ENCODE measurements around the gene SYT17.
A peak's percentile ranks its signal among the peaks of the same experiment; 100 is the strongest.

Gene SYT17

DNA sequence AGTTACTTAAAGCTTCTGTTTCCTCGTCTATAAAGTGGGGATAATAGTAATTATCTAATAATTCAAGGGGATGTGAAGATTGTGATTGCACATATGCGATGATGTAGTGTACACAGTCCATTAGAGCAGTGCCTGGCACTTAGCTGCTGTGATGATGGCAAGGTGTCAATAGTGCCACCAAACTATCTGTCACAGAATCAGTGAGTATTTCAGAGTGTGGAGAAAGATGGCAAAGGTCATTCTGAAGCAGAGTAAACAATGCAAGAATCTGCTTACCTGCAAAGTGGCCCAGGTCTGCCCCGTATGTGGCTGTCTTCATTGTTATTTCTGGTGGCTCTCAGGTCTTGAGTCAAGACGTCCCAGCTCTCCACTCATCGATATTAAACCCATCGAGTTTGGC is 15.1 kb downstream of the SYT17 start:
- CTCF ChIA-PET, result interaction anchor here (0.5 to 8.4 kb wide), 5 partner anchors 9 to 170 kb away, joined by 3 to 94 read pairs (median 4); no protein-coding TSS in a partner anchor
- Histone ChIP-seq H3K27ac (ENCODE audit: extremely low read depth, low read depth, low read length) (no peak overlapping the region), H3K36me3 (ENCODE audit: control insufficient read depth in 2 of 2, insufficient read depth in 1 of 2, low read length in 2 of 2) (no peaks in the 10 kb centered on the region), H3K9me3 (ENCODE audit: control insufficient read depth, insufficient read depth, low read depth, low read length) (no peaks in the 10 kb centered on the region), H3K4me1 (ENCODE audit: control insufficient read depth, insufficient read depth, low read length) (no peaks in the 10 kb centered on the region), H3K4me3 (ENCODE audit: low read depth, low read length) (no peak overlapping the region)
- POLR2A ChIA-PET, result no interaction called here
- TF ChIP-seq ZNF221 (tag by site-specific recombination; IDR thresholded peaks at IDR 0.05; ENCODE audit: borderline replicate concordance), result no peak
- TF ChIP-seq, protein P1, sequence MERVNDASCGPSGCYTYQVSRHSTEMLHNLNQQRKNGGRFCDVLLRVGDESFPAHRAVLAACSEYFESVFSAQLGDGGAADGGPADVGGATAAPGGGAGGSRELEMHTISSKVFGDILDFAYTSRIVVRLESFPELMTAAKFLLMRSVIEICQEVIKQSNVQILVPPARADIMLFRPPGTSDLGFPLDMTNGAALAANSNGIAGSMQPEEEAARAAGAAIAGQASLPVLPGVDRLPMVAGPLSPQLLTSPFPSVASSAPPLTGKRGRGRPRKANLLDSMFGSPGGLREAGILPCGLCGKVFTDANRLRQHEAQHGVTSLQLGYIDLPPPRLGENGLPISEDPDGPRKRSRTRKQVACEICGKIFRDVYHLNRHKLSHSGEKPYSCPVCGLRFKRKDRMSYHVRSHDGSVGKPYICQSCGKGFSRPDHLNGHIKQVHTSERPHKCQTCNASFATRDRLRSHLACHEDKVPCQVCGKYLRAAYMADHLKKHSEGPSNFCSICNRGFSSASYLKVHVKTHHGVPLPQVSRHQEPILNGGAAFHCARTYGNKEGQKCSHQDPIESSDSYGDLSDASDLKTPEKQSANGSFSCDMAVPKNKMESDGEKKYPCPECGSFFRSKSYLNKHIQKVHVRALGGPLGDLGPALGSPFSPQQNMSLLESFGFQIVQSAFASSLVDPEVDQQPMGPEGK (tag by site-specific recombination; IDR thresholded peaks at IDR 0.05), result no peak
- no peak for TF ChIP-seq ZNF133 (tag by site-specific recombination; IDR thresholded peaks at IDR 0.05)
- TF ChIP-seq ZNF184 (tag by site-specific recombination; IDR thresholded peaks at IDR 0.05), result no peak
- no peak for TF ChIP-seq ZBTB7A (tag by site-specific recombination; IDR thresholded peaks at IDR 0.05; ENCODE audit: low read depth)
- TF ChIP-seq REPIN1 (tag by site-specific recombination; IDR thresholded peaks at IDR 0.05; ENCODE audit: low read depth), result no peak
- TF ChIP-seq ZNF623 (tag by site-specific recombination; IDR thresholded peaks at IDR 0.05), result no peak
- no peak for TF ChIP-seq ZNF2 (tag by site-specific recombination; IDR thresholded peaks at IDR 0.05)
- TF ChIP-seq, protein P2, sequence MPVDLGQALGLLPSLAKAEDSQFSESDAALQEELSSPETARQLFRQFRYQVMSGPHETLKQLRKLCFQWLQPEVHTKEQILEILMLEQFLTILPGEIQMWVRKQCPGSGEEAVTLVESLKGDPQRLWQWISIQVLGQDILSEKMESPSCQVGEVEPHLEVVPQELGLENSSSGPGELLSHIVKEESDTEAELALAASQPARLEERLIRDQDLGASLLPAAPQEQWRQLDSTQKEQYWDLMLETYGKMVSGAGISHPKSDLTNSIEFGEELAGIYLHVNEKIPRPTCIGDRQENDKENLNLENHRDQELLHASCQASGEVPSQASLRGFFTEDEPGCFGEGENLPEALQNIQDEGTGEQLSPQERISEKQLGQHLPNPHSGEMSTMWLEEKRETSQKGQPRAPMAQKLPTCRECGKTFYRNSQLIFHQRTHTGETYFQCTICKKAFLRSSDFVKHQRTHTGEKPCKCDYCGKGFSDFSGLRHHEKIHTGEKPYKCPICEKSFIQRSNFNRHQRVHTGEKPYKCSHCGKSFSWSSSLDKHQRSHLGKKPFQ (tag by site-specific recombination; IDR thresholded peaks at IDR 0.05), result no peak
- TF ChIP-seq, protein P3, sequence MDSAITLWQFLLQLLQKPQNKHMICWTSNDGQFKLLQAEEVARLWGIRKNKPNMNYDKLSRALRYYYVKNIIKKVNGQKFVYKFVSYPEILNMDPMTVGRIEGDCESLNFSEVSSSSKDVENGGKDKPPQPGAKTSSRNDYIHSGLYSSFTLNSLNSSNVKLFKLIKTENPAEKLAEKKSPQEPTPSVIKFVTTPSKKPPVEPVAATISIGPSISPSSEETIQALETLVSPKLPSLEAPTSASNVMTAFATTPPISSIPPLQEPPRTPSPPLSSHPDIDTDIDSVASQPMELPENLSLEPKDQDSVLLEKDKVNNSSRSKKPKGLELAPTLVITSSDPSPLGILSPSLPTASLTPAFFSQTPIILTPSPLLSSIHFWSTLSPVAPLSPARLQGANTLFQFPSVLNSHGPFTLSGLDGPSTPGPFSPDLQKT (IDR thresholded peaks at IDR 0.05; ENCODE audit: borderline replicate concordance, low read depth, low read length), result no peak
- TF ChIP-seq ZNF701 (tag by site-specific recombination; IDR thresholded peaks at IDR 0.05), result no peak

DNA sequence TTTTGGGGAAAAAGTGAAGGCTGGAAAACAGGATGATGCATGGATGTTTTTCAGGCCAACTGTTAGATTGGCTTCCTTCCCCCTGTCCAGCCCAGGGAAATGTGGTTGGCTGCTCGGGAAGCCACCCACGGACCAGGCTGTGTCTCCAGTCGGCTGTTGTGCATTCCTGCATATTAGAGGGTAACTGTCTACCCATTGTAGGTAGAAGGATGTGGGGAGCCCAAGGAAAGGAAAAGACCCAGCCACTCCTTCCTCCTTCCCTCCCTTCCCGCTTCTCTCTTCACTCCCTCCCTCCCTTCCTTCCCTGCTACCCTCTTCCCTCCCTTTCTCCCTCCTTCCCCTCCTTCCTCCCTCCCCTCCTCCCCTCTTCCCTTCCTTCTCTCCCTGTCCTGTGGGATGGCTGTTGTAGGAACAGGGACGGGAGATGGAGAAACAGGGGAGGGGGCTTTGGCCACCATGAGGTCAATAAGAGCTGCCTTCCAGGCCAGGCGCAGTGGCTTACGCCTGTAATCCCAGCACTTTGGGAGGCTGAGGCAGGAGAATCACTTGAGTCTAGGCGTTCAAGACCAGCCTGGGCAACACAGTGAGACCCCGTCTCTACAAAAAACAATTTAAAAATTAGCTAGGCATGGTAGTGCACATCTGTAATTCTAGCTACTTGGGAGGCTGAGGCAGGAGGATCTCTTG is 16.9 kb downstream of the SYT17 start:
- H3K4me1 ChIP-seq (ENCODE audit: control insufficient read depth, insufficient read depth, low read length), result no peaks in the 10 kb centered on the region
- no peak overlapping the region for H3K4me3 ChIP-seq (ENCODE audit: low read depth, low read length)
- H3K27ac ChIP-seq (ENCODE audit: extremely low read depth, low read depth, low read length), result no peak overlapping the region
- ChIA-PET POLR2A (no interaction called here), CTCF (interaction anchor here (0.6 to 8.4 kb wide), 6 partner anchors 8 to 246 kb away, joined by 3 to 94 read pairs (median 4); no protein-coding TSS in a partner anchor)
- TF ChIP-seq ZNF623 (tag by site-specific recombination; IDR thresholded peaks at IDR 0.05) (no peak), ZNF302 (tag by site-specific recombination; IDR thresholded peaks at IDR 0.05; ENCODE audit: low read depth) (no peak), ZNF112 (tag by site-specific recombination; IDR thresholded peaks at IDR 0.05) (no peak)
- TF ChIP-seq, protein P4, sequence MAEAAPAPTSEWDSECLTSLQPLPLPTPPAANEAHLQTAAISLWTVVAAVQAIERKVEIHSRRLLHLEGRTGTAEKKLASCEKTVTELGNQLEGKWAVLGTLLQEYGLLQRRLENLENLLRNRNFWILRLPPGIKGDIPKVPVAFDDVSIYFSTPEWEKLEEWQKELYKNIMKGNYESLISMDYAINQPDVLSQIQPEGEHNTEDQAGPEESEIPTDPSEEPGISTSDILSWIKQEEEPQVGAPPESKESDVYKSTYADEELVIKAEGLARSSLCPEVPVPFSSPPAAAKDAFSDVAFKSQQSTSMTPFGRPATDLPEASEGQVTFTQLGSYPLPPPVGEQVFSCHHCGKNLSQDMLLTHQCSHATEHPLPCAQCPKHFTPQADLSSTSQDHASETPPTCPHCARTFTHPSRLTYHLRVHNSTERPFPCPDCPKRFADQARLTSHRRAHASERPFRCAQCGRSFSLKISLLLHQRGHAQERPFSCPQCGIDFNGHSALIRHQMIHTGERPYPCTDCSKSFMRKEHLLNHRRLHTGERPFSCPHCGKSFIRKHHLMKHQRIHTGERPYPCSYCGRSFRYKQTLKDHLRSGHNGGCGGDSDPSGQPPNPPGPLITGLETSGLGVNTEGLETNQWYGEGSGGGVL (tag by site-specific recombination; IDR thresholded peaks at IDR 0.05), result 0 out of 2 replicates have a peak, but pooled peaks have one; percentile 25
- no peaks in the 10 kb centered on the region for H3K36me3 ChIP-seq (ENCODE audit: control insufficient read depth in 2 of 2, insufficient read depth in 1 of 2, low read length in 2 of 2)
- H3K9me3 ChIP-seq (ENCODE audit: control insufficient read depth, insufficient read depth, low read depth, low read length), result no peaks in the 10 kb centered on the region

DNA sequence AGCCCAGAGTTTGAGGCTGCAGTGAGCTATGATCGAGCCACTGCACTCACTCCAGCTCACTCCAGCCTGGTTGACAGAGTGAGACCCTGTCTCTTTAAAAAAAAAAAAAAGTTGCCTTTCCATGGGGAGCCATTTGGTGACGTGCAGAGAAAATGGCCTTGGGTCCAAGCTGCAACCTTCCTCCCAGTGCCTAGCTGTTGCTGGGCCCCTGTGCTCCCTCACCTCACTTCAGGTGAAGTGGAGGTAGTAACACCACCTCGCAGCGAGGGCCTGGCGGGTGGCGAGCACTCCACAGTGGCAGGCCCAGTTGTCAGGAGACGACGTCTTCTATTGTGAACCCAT is 17.4 kb downstream of the SYT17 start:
- no peak overlapping the region for H3K4me3 ChIP-seq (ENCODE audit: low read depth, low read length)
- H3K36me3 ChIP-seq (ENCODE audit: control insufficient read depth in 2 of 2, insufficient read depth in 1 of 2, low read length in 2 of 2), result no peaks in the 10 kb centered on the region
- no peaks in the 10 kb centered on the region for H3K4me1 ChIP-seq (ENCODE audit: control insufficient read depth, insufficient read depth, low read length)
- no peak overlapping the region for H3K27ac ChIP-seq (ENCODE audit: extremely low read depth, low read depth, low read length)
- ChIA-PET POLR2A (no interaction called here), CTCF (interaction anchor here (0.6 to 1.4 kb wide), 4 partner anchors 8 to 245 kb away, joined by 3 to 5 read pairs (median 4); no protein-coding TSS in a partner anchor)
- H3K9me3 ChIP-seq (ENCODE audit: control insufficient read depth, insufficient read depth, low read depth, low read length), result no peaks in the 10 kb centered on the region
- no peak for TF ChIP-seq GLI2 (tag by site-specific recombination; IDR thresholded peaks at IDR 0.05; ENCODE audit: borderline replicate concordance, low read depth)
- TF ChIP-seq ZNF544 (tag by site-specific recombination; IDR thresholded peaks at IDR 0.05), result no peak
- no peak for TF ChIP-seq ZNF677 (tag by site-specific recombination; IDR thresholded peaks at IDR 0.05)
- no peak for TF ChIP-seq ZNF23 (tag by site-specific recombination; IDR thresholded peaks at IDR 0.05; ENCODE audit: borderline replicate concordance)
- TF ChIP-seq ZNF48 (tag by site-specific recombination; IDR thresholded peaks at IDR 0.05), result no peak
- no peak for TF ChIP-seq MZF1 (tag by site-specific recombination; IDR thresholded peaks at IDR 0.05; ENCODE audit: borderline replicate concordance)
- no peak for TF ChIP-seq ZFHX2 (tag by site-specific recombination; conservative IDR thresholded peaks at IDR 0.05)
- TF ChIP-seq ZNF114 (tag by site-specific recombination; IDR thresholded peaks at IDR 0.05), result no peak
- no peak for TF ChIP-seq MEIS1 (CRISPR knock-in tag; IDR thresholded peaks at IDR 0.05; ENCODE audit: borderline replicate concordance)
- TF ChIP-seq ZNF623 (tag by site-specific recombination; IDR thresholded peaks at IDR 0.05), result no peak
- no peak for TF ChIP-seq ZNF707 (tag by site-specific recombination; IDR thresholded peaks at IDR 0.05)
